Sigmoid colon (tissue), 7 donors: ENCODE measurements around the gene SCLY. TPM values are rescaled to one million over a fixed set of nuclear protein-coding genes. Genes with fewer than 3 reads are reported as not detected.

Experiments used
- DNase-seq: peaks from one replicate; pipeline ENCODE4 v3.0.0-alpha.2; 2019
- H3K27ac ChIP-seq, 4 donors: fragments of 200-600 bp; sonication (generic); one replicate each; pipeline ENCODE4 v1.5.1; 2016 to 2019; ENCODE audit warnings: mild to moderate bottlenecking in 1 of 4
- H3K27me3 ChIP-seq, 3 donors: fragments of 200-600 bp; sonication (generic); one replicate each; pipeline ENCODE4 v1.5.1; 2019; ENCODE audit warnings: mild to moderate bottlenecking in 1 of 3
- H3K36me3 ChIP-seq, 4 donors: fragments of 200-600 bp; sonication (generic); one replicate each; pipeline ENCODE4 v1.5.1; 2016 to 2019
- H3K4me1 ChIP-seq, 4 donors: fragments of 200-600 bp; sonication (generic); one replicate each; pipeline ENCODE4 v1.5.1; 2017 to 2019
- H3K4me3 ChIP-seq, 4 donors: fragments of 200-600 bp; sonication (generic); one replicate each; pipeline ENCODE4 v1.5.1; 2017 to 2019; ENCODE audit warnings: mild to moderate bottlenecking in 2 of 4, moderate library complexity in 1 of 4
- H3K9me3 ChIP-seq, 4 donors: fragments of 200-600 bp in 3 of 4; sonication (generic) in 3 of 4; one replicate each; pipeline versions ENCODE4 v1.5.1 to v1.6.1; 2013 to 2019
- CTCF ChIP-seq, 4 experiments: fragments of 450-650 bp in 3 of 4; fragments of 200-600 bp in 1 of 4; IDR thresholded peaks; one replicate each; pipeline ENCODE4 v1.5.1; 2016 to 2019; ENCODE audit warnings: antibody characterized with exemption in 4 of 4, mild to moderate bottlenecking in 3 of 4, moderate library complexity in 2 of 4
- EP300 ChIP-seq, 4 donors: sonication (generic); formaldehyde crosslinking; IDR thresholded peaks; one replicate each; pipeline ENCODE4 v1.6.1; 2017; ENCODE audit warnings: antibody characterized with exemption in 4 of 4
- POLR2A ChIP-seq, 2 donors: fragments of 450-650 bp; IDR thresholded peaks; one replicate each; pipeline ENCODE4 v1.6.1; 2016; ENCODE audit warnings: antibody characterized with exemption in 2 of 2, mild to moderate bottlenecking in 2 of 2, moderate library complexity in 2 of 2
- POLR2AphosphoS5 ChIP-seq, 4 donors: sonication (generic); formaldehyde crosslinking; IDR thresholded peaks; one replicate each; pipeline ENCODE4 v1.6.1; 2017; ENCODE audit warnings: antibody characterized with exemption in 4 of 4
- WGBS, 2 donors: extraction: QIAGEN DNeasy Blood & Tissue Kit; methylation state at CpG; one replicate each; pipeline ENCODE4 v1.1.7; 2013; 5-methylcytosine and 5-hydroxymethylcytosine counted together
- intact Hi-C: fragments of 100-400 bp; cut with DNase I; formaldehyde crosslinking; loops from one replicate; pipeline ENCODE4 v1.15.1; 2023
- polyA plus RNA-seq, 3 donors: library from polyadenylated mRNA; stranded (reverse); fragments of 200-250 nt; gene quantifications; one replicate each; pipeline ENCODE4 v1.2.3, GENCODE V29; 2013
- total RNA-seq, 4 donors: library from RNA; depleted of rRNA; stranded (reverse); fragments of >200 nt; gene quantifications; one replicate each; pipeline ENCODE4 v1.1.0, GENCODE V29; 2016
- donor health status: healthy with polysubstance abuse.
- donor health status: Bipolar disorder and iron deficiency.
- donor health status: healthy.

The SCLY gene
- total and polyA plus RNA-seq, 7 donors: 5.4 to 19.5 (median 10.9) TPM

- Histone ChIP-seq H3K4me3 (no peak overlapping the region), H3K27me3 (no peaks in the 10 kb centered on the region), H3K9me3 (no peaks in the 10 kb centered on the region), H3K36me3 (peaks cover 0 to 11% (median 3%) of the 10 kb centered on the region in 4 donors), H3K4me1 (no peaks in the 10 kb centered on the region), H3K27ac (no peak overlapping the region)
- 94 to 97% methylated on average over 2 of the region's 2 CpGs for WGBS, 2 donors
- intact Hi-C loops: no loop called here
- no peak for DNase-seq
- TF ChIP-seq POLR2A (IDR thresholded peaks at IDR 0.05) (no peak), EP300 (IDR thresholded peaks at IDR 0.05) (no peak), CTCF (IDR thresholded peaks at IDR 0.05) (no peak), POLR2AphosphoS5 (IDR thresholded peaks at IDR 0.05) (no peak)
Observed at GRCh38 chr2:238019962-238020361, 40.8 kb upstream of the SCLY start.

DNA sequence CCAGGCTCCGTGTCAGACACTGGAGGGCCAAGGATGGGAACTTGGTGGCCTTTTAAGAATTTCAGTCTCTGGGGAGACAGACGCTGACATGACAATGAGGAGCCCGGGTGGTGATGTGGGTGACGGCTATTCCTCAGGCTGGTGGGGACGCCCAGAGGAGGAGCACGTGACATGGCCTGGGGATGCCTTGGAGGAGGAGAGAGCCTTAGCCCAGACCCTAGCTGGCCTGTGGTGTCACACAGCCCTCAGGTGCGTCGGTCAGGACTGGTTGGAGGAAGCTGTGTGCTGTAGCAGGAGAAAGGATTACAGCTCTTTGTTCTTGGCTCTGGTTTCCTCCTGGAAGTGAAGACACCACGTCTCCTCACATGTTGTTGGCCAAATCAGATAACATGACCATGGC is 40.0 kb upstream of the SCLY start:
- TF ChIP-seq CTCF (IDR thresholded peaks at IDR 0.05) (no peak), EP300 (IDR thresholded peaks at IDR 0.05) (no peak), POLR2AphosphoS5 (IDR thresholded peaks at IDR 0.05) (no peak), POLR2A (IDR thresholded peaks at IDR 0.05) (no peak)
- Histone ChIP-seq H3K9me3 (no peaks in the 10 kb centered on the region), H3K36me3 (peaks cover 0 to 19% (median 3%) of the 10 kb centered on the region in 4 donors), H3K4me3 (no peak overlapping the region), H3K27ac (no peak overlapping the region), H3K4me1 (no peaks in the 10 kb centered on the region), H3K27me3 (no peaks in the 10 kb centered on the region)
- no peak for DNase-seq
- WGBS, 2 donors: 95 to 97% methylated on average over 9 of the region's 9 CpGs
- intact Hi-C loops: no loop called here

- H3K36me3 ChIP-seq: peaks cover 0 to 25% (median 3%) of the 10 kb centered on the region in 4 donors
- intact Hi-C loops: no loop called here
- no peak for TF ChIP-seq POLR2A (IDR thresholded peaks at IDR 0.05)
- TF ChIP-seq POLR2AphosphoS5 (IDR thresholded peaks at IDR 0.05): no peak
- TF ChIP-seq CTCF (IDR thresholded peaks at IDR 0.05): no peak
- TF ChIP-seq EP300 (IDR thresholded peaks at IDR 0.05): no peak
Observed at GRCh38 chr2:238021327-238021726, 39.5 kb upstream of the SCLY start.

GRCh38 chr2:238022594-238023157 is 38.1 kb upstream of the SCLY start:
- no peak for DNase-seq
- Histone ChIP-seq H3K4me3 (no peak overlapping the region), H3K9me3 (no peaks in the 10 kb centered on the region), H3K27me3 (no peaks in the 10 kb centered on the region), H3K36me3 (peaks cover 0 to 33% (median 2%) of the 10 kb centered on the region in 4 donors), H3K27ac (no peak overlapping the region), H3K4me1 (no peaks in the 10 kb centered on the region)
- 90% methylated on average over 5 of the region's 5 CpGs for WGBS, 2 donors
- TF ChIP-seq EP300 (IDR thresholded peaks at IDR 0.05) (no peak), POLR2A (IDR thresholded peaks at IDR 0.05) (no peak), CTCF (IDR thresholded peaks at IDR 0.05) (no peak), POLR2AphosphoS5 (IDR thresholded peaks at IDR 0.05) (no peak)
- intact Hi-C loops: no loop called here

More at GRCh38 chr2:238021327-238021726, 39.5 kb upstream of the SCLY start:
- Histone ChIP-seq H3K27ac (no peak overlapping the region), H3K9me3 (no peaks in the 10 kb centered on the region), H3K27me3 (no peaks in the 10 kb centered on the region), H3K4me3 (no peak overlapping the region), H3K4me1 (no peaks in the 10 kb centered on the region)
- 94% methylated on average over 4 of the region's 4 CpGs for WGBS, 2 donors
- DNase-seq: no peak

DNA sequence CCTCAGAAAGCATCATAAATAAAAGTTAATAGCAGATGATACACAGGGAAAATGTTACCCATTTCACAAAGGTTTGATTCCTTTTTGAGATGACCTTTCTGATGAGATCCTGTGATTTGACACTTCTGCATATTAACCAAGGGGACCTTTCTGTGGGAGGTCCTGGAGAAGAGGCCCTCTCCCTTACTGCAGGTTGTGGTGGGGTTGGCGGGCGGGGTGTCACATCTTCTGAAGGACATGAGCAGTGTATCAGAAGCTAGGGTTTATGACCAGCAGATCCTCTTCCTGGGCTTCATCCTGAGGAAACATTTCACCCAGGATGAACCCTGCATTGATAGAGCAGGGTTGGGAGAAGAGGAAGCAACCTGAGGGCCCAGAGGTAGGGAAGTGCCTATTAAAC is 37.2 kb upstream of the SCLY start:
- TF ChIP-seq EP300 (IDR thresholded peaks at IDR 0.05) (no peak), POLR2A (IDR thresholded peaks at IDR 0.05) (no peak), CTCF (IDR thresholded peaks at IDR 0.05) (no peak), POLR2AphosphoS5 (IDR thresholded peaks at IDR 0.05) (no peak)
- Histone ChIP-seq H3K4me3 (no peak overlapping the region), H3K27me3 (no peaks in the 10 kb centered on the region), H3K9me3 (no peaks in the 10 kb centered on the region), H3K27ac (no peak overlapping the region), H3K4me1 (no peaks in the 10 kb centered on the region), H3K36me3 (peaks cover 0 to 35% (median 0%) of the 10 kb centered on the region in 4 donors)
- WGBS, 2 donors: 97 to 99% methylated on average over 2 of the region's 2 CpGs
- intact Hi-C loops: no loop called here
- no peak for DNase-seq
